CD4-positive, alpha-beta memory T cell (primary cell): Measurements from ENCODE around the gene ARVCF. TPM values are rescaled to one million over a fixed set of nuclear protein-coding genes. Genes with fewer than 3 reads are reported as not detected.

Source experiments
- CTCF ChIA-PET: fragments of 350-600 bp; sonication (Branson Sonifier 250); formaldehyde crosslinking; loops from one replicate; lab custom pipeline; 2021; ENCODE audit warnings: inconsistent platforms; ENCODE audit not compliant: partially characterized antibody; lab: Charles Lee
- POLR2A ChIA-PET: fragments of 350-600 bp; sonication (Branson Sonifier 250); formaldehyde crosslinking; loops from one replicate; lab custom pipeline; 2021; ENCODE audit not compliant: partially characterized antibody; lab: Charles Lee
- DNase-seq, 5 donors: peaks; one replicate each; pipeline versions ENCODE4 v3.0.0 to v3.0.0-alpha.2; 2020 to 2022; ENCODE audit warnings: mixed read lengths in 1 of 5
- H3K27ac ChIP-seq: one replicate; pipeline ENCODE4 v1.7.0; 2013; ENCODE audit warnings: low read depth, low read length
- H3K27me3 ChIP-seq: 2 replicates; pipeline ENCODE4 v1.7.0; 2013; ENCODE audit warnings: mild to moderate bottlenecking, low read length, moderate library complexity; ENCODE audit not compliant: insufficient read depth
- H3K36me3 ChIP-seq: 2 replicates; pipeline ENCODE4 v1.7.0; 2013; ENCODE audit warnings: mild to moderate bottlenecking, low read length, moderate library complexity; ENCODE audit not compliant: insufficient read depth
- H3K4me1 ChIP-seq: 2 replicates; pipeline ENCODE4 v1.7.0; 2013; ENCODE audit warnings: mild to moderate bottlenecking, low read length, moderate library complexity; ENCODE audit not compliant: insufficient read depth
- H3K4me3 ChIP-seq, 2 donors: one replicate each; pipeline ENCODE4 v1.7.0; 2013; ENCODE audit warnings: low read length in 2 of 2, mild to moderate bottlenecking in 1 of 2
- H3K9me3 ChIP-seq, 2 donors: one replicate each; pipeline ENCODE4 v1.7.0; 2013; ENCODE audit warnings: low read length in 2 of 2, control low read depth in 1 of 2; ENCODE audit not compliant: control insufficient read depth in 1 of 2
- H3K27ac Mint-ChIP-seq, 7 donors: one replicate each; pipeline ENCODE4 v1.8.0; 2020 to 2021; ENCODE audit warnings: mixed read lengths in 7 of 7, mild to moderate bottlenecking in 6 of 7, inconsistent platforms in 3 of 7, moderate library complexity in 3 of 7
- H3K27me3 Mint-ChIP-seq, 2 donors: one replicate each; pipeline ENCODE4 v1.8.0; 2020 to 2021; ENCODE audit warnings: mixed read lengths in 2 of 2
- H3K36me3 Mint-ChIP-seq, 2 donors: one replicate each; pipeline ENCODE4 v1.8.0; 2020 to 2021; ENCODE audit warnings: mixed read lengths in 2 of 2, inconsistent platforms in 1 of 2, mild to moderate bottlenecking in 1 of 2
- H3K4me1 Mint-ChIP-seq, 4 donors: one replicate each; pipeline ENCODE4 v1.8.0; 2020 to 2021; ENCODE audit warnings: mixed read lengths in 4 of 4, mild to moderate bottlenecking in 1 of 4
- H3K4me3 Mint-ChIP-seq, 8 donors: one replicate each; pipeline ENCODE4 v1.8.0; 2020 to 2021; ENCODE audit warnings: mixed read lengths in 8 of 8, mild to moderate bottlenecking in 7 of 8, moderate library complexity in 6 of 8, inconsistent platforms in 3 of 8
- H3K9me3 Mint-ChIP-seq, 8 donors: one replicate each; pipeline ENCODE4 v1.8.0; 2020 to 2021; ENCODE audit warnings: mixed read lengths in 8 of 8, mild to moderate bottlenecking in 5 of 8, inconsistent platforms in 3 of 8, moderate library complexity in 1 of 8
- intact Hi-C: fragments of 100-400 bp; cut with micrococcal nuclease; formaldehyde crosslinking; loops from one replicate; pipeline ENCODE4 v1.15.1; 2023
- polyA plus RNA-seq, 2 donors: library from polyadenylated mRNA; unstranded; fragments of 300-500 nt; fragmentation: Illumina TruSeq; gene quantifications; one replicate each; pipeline ENCODE4 v1.2.3, GENCODE V29; 2021
- total RNA-seq, 2 experiments: library from RNA; stranded (reverse); gene quantifications; one replicate each; pipeline ENCODE4 v1.2.3, GENCODE V29; 2021

The ARVCF gene
- total and polyA plus RNA-seq, 4 experiments from 2014 or later, result 0.28 to 4.2 (median 3.5) TPM; not detected in 1

DNA sequence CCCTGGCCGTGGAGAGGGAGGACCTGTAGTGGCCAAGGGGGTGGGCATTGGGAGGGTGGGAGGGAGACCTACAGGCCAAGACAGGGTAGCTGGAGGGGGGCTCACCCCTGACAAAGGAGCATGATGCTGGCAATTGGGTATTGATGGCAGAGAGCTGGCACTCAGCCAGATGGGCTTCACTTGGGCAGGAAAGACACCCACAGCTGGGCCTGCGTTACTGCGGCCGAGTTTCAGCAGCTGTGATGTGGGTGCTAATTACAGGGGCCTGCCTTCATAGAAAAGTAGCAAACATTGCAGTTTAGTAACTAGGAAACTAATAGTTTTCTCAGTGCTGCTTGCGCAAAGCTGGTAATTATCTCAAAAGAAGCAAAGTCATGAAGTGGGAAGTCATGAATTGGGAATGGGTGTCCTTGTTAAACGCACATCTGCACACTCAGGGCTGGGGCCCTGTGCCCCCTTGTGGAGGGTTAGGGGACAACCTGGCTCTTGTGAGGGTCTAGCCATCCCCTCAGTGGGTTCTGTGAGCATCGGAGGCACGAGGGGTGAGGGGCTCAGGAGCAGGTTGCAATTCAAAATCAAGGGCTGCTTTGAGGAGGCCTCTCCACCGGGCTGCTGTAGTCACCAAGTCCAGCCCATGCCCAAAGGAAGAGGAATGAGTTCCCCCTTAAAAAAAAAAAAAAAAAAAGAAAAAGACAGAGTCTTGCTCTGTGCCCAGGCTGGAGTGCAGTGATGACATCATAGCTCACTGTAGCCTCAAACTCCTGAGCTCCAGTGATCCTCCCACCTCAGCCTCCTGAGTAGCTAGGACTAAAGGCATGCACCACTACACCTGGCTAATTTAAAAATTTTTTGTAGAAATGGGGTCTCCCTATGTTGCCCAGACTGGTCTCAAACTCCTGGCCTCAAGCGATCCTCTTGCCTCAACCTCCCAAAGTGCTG lies 50.6 kb downstream of the ARVCF start:
- intact Hi-C loops, result no loop called here
- Histone ChIP-seq H3K36me3 (peaks cover 18% of the 10 kb centered on the region), H3K4me1 (peaks cover 12% of the 10 kb centered on the region), H3K4me3 (no peak overlapping the region), H3K27ac (no peak overlapping the region), H3K9me3 (no peaks in the 10 kb centered on the region), H3K27me3 (no peaks in the 10 kb centered on the region)
- no peak overlapping the region for H3K4me3 Mint-ChIP-seq
- ChIA-PET POLR2A (no interaction called here), CTCF (interaction anchor here (0.7 to 1.2 kb wide), 3 partner anchors 8 to 46 kb away, joined by 3 read pairs; no protein-coding TSS in a partner anchor)
- H3K9me3 Mint-ChIP-seq, result no peaks in the 10 kb centered on the region
- no peaks in the 10 kb centered on the region for H3K27me3 Mint-ChIP-seq
- peaks cover 0 to 7% (median 5%) of the 10 kb centered on the region in 4 donors for H3K4me1 Mint-ChIP-seq
- no peak overlapping the region for H3K27ac Mint-ChIP-seq
- DNase-seq, result no peak
- peaks cover 4 to 10% of the 10 kb centered on the region in 2 donors for H3K36me3 Mint-ChIP-seq

- POLR2A ChIA-PET, result no interaction called here
- no peak overlapping the region for H3K4me3 ChIP-seq
- H3K4me3 Mint-ChIP-seq, result no peak overlapping the region
- no peaks in the 10 kb centered on the region for H3K9me3 Mint-ChIP-seq
- CTCF ChIA-PET, result no interaction called here
- H3K27ac ChIP-seq, result no peak overlapping the region
- no peaks in the 10 kb centered on the region for H3K27me3 Mint-ChIP-seq
- DNase-seq, result no peak
- no peak overlapping the region for H3K27ac Mint-ChIP-seq
- H3K4me1 ChIP-seq, result peaks cover 8% of the 10 kb centered on the region
- intact Hi-C loops, result no loop called here
- H3K9me3 ChIP-seq, result no peaks in the 10 kb centered on the region
- peaks cover 4 to 10% of the 10 kb centered on the region in 2 donors for H3K36me3 Mint-ChIP-seq
- H3K36me3 ChIP-seq, result peaks cover 18% of the 10 kb centered on the region
- no peaks in the 10 kb centered on the region for H3K27me3 ChIP-seq
- H3K4me1 Mint-ChIP-seq, result peaks cover 0 to 3% (median 0%) of the 10 kb centered on the region in 4 donors
Measured at GRCh38 chr22:19964701-19965386, 51.8 kb downstream of the ARVCF start.

DNA sequence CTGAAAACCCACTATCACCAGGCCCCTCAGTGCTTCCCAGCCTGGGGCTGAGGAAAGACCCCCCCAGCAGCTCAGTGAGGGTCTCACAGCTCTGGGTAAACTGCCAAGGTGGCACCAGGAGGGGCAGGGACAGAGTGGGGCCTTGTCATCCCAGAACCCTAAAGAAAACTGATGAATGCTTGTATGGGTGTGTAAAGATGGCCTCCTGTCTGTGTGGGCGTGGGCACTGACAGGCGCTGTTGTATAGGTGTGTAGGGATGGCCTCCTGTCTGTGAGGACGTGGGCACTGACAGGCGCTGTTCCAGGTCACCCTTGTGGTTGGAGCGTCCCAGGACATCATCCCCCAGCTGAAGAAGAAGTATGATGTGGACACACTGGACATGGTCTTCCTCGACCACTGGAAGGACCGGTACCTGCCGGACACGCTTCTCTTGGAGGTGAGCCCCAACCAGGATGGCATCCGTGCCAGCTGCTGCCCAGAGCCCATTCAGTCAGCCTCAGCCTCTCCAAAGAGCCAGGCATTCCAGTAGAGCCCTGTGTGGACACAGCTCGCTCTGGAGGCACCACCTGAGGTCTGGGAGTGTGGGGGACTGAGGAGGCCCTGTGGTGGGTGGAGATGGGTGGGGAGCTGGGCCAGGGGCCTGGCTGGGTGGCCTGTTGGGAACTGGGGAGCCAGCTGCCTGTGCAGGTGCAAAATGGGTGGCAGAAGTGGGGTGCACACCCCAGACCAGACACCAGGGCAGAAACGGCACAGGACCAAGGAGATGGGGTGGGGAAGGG lies 52.6 kb downstream of the ARVCF start:
- CTCF ChIA-PET, result no interaction called here
- no peak overlapping the region for H3K4me3 ChIP-seq
- H3K36me3 ChIP-seq, result peaks cover 18% of the 10 kb centered on the region
- H3K36me3 Mint-ChIP-seq, result peaks cover 4 to 10% of the 10 kb centered on the region in 2 donors
- peaks cover 8% of the 10 kb centered on the region for H3K4me1 ChIP-seq
- no peak overlapping the region for H3K4me3 Mint-ChIP-seq
- intact Hi-C loops, result no loop called here
- POLR2A ChIA-PET, result no interaction called here
- H3K27ac ChIP-seq, result no peak overlapping the region
- no peaks in the 10 kb centered on the region for H3K27me3 Mint-ChIP-seq
- no peak overlapping the region for H3K27ac Mint-ChIP-seq
- H3K9me3 Mint-ChIP-seq, result no peaks in the 10 kb centered on the region
- no peaks in the 10 kb centered on the region for H3K27me3 ChIP-seq
- H3K9me3 ChIP-seq, result no peaks in the 10 kb centered on the region
- DNase-seq, result no peak
- H3K4me1 Mint-ChIP-seq, result peaks cover 0 to 3% (median 0%) of the 10 kb centered on the region in 4 donors

- Mint-ChIP-seq H3K36me3 (peaks cover 4 to 8% of the 10 kb centered on the region in 2 donors), H3K27me3 (no peaks in the 10 kb centered on the region), H3K27ac (no peak overlapping the region), H3K4me1 (peaks cover 0 to 3% (median 0%) of the 10 kb centered on the region in 4 donors), H3K4me3 (no peak overlapping the region), H3K9me3 (no peaks in the 10 kb centered on the region)
- ChIA-PET POLR2A (no interaction called here), CTCF (no interaction called here)
- Histone ChIP-seq H3K9me3 (no peaks in the 10 kb centered on the region), H3K4me1 (peaks cover 8% of the 10 kb centered on the region), H3K27me3 (no peaks in the 10 kb centered on the region), H3K27ac (no peak overlapping the region), H3K4me3 (no peak overlapping the region), H3K36me3 (peaks cover 18% of the 10 kb centered on the region)
- intact Hi-C loops, result no loop called here
- DNase-seq, result no peak
Measured at GRCh38 chr22:19962909-19963806, 53.5 kb downstream of the ARVCF start.

- DNase-seq, result peak in 4 of 5 donors; percentile 24 to 53 (median 33)
- Mint-ChIP-seq H3K9me3 (no peaks in the 10 kb centered on the region), H3K27me3 (no peaks in the 10 kb centered on the region), H3K4me3 (no peak overlapping the region), H3K36me3 (peaks cover 4% of the 10 kb centered on the region in 2 donors), H3K27ac (no peak overlapping the region), H3K4me1 (peaks cover 0 to 3% (median 0%) of the 10 kb centered on the region in 4 donors)
- H3K4me1 ChIP-seq, result peaks cover 8% of the 10 kb centered on the region
- POLR2A ChIA-PET, result no interaction called here
- CTCF ChIA-PET, result no interaction called here
- H3K27me3 ChIP-seq, result no peaks in the 10 kb centered on the region
- H3K27ac ChIP-seq, result no peak overlapping the region
- H3K36me3 ChIP-seq, result peaks cover 18% of the 10 kb centered on the region
- H3K4me3 ChIP-seq, result no peak overlapping the region
- intact Hi-C loops, result no loop called here
- no peaks in the 10 kb centered on the region for H3K9me3 ChIP-seq
Measured at GRCh38 chr22:19962246-19962908, 54.2 kb downstream of the ARVCF start.

DNA sequence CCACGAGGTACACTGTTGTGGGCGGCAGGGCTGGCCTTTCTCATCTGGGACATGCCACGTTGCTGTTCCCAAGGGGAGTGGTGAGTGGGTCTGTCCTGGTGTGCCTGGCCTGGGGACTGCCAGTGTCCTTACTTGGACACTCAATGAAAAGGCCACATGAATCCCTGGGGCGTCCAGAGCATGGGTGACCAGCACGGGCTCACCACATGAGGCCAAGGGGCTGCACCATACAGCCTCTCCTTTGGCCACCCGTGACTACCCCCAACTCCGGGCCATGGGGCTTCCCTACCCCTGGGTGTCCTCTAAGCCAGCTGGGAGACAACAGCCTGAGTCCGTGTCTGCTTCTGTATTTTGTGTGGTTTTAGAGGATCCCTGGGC lies 54.8 kb downstream of the ARVCF start:
- H3K36me3 Mint-ChIP-seq, result no peaks in the 10 kb centered on the region
- POLR2A ChIA-PET, result no interaction called here
- intact Hi-C loops, result no loop called here
- no peaks in the 10 kb centered on the region for H3K9me3 Mint-ChIP-seq
- H3K4me3 Mint-ChIP-seq, result no peak overlapping the region
- no peak overlapping the region for H3K27ac Mint-ChIP-seq
- DNase-seq, result no peak
- no peaks in the 10 kb centered on the region for H3K9me3 ChIP-seq
- CTCF ChIA-PET, result no interaction called here
- H3K36me3 ChIP-seq, result peaks cover 17% of the 10 kb centered on the region
- H3K27ac ChIP-seq, result no peak overlapping the region
- peaks cover 0 to 3% (median 0%) of the 10 kb centered on the region in 4 donors for H3K4me1 Mint-ChIP-seq
- H3K27me3 Mint-ChIP-seq, result no peaks in the 10 kb centered on the region
- no peak overlapping the region for H3K4me3 ChIP-seq
- H3K4me1 ChIP-seq, result peaks cover 8% of the 10 kb centered on the region
- H3K27me3 ChIP-seq, result no peaks in the 10 kb centered on the region
